GM12865 (cell line): ENCODE measurements around the gene TBC1D8.

Source experiments
- DNase-seq: peaks from one replicate; pipeline ENCODE4 v3.0.0; 2010; ENCODE audit warnings: low read depth
- H3K4me3 ChIP-seq: 2 replicates; pipeline ENCODE4 v1.5.1; 2011; ENCODE audit warnings: mild to moderate bottlenecking, low read depth, low read length, control low read depth
- TF ChIP-seq, protein P1 (sequence below): IDR thresholded peaks from 2 replicates; pipeline ENCODE4 v1.5.1; 2011; ENCODE audit warnings: low read length, control low read depth, low read depth, inconsistent platforms; ENCODE audit not compliant: insufficient read depth; ENCODE audit errors: missing control alignments

Gene TBC1D8

DNA sequence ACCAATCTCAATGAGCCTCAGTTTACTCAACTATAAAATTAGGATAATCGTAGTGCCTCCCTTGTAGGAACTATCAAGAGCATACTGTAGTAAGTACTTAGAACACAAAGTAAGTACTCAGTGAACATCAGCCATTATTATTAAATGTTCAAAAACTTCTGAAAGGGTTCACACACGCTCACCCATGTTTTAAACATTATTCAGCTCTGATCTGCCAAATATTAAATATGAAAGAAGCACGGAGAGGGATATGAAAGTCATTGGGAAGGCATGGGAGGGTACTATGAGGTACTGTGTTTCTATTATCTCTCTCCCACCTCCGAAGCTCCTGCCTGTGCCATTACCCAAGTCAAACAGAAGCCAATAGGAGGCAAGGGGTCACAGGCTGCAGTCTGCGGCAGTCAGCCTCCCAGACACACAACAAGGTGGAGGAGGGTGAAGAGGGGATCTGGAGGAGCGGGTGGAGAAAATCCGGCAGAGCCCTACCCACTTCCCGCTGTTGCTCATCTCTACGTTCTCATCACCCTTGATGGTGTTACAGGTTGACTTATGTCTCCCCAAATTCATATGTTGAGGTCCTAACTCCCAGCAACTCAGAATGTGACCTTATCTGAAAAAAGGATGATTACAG is 2.0 kb upstream of the TBC1D8 start:
- no peak overlapping the region for H3K4me3 ChIP-seq
- no peak for DNase-seq
- TF ChIP-seq, protein P1, sequence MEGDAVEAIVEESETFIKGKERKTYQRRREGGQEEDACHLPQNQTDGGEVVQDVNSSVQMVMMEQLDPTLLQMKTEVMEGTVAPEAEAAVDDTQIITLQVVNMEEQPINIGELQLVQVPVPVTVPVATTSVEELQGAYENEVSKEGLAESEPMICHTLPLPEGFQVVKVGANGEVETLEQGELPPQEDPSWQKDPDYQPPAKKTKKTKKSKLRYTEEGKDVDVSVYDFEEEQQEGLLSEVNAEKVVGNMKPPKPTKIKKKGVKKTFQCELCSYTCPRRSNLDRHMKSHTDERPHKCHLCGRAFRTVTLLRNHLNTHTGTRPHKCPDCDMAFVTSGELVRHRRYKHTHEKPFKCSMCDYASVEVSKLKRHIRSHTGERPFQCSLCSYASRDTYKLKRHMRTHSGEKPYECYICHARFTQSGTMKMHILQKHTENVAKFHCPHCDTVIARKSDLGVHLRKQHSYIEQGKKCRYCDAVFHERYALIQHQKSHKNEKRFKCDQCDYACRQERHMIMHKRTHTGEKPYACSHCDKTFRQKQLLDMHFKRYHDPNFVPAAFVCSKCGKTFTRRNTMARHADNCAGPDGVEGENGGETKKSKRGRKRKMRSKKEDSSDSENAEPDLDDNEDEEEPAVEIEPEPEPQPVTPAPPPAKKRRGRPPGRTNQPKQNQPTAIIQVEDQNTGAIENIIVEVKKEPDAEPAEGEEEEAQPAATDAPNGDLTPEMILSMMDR = no peak

GRCh38 chr2:101152272-101153076 is 1.3 kb upstream of the TBC1D8 start:
- TF ChIP-seq, protein P1 = peak; percentile 97
- peak; percentile 90 for DNase-seq
- peak overlapping the region; percentile 66 for H3K4me3 ChIP-seq

DNA sequence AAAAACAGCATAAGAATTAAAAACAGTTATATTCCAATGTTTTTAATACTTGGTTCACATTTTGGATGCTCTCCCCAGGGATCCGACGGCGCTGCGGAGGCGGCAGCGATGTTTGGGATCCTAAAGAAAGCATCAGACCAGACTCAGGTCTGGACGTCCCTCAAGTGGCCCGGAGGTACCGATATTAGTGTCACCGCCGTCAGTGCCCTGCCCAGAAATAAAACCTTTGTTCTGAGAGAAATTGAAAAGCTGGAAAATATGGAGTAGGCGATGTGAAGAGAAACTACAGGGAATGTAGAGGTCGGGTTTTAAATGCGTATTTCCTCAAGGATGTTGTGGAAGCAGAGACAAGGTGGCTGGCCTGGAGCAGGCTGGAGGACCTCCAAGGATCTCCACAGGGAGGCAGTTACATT is 683 bp upstream of the TBC1D8 start:
- TF ChIP-seq, protein P1 = no peak
- peak; percentile 18 for DNase-seq

GRCh38 chr2:101150306-101151145 is 656 bp downstream of the TBC1D8 start:
- TF ChIP-seq, protein P1 = no peak
- peak; percentile 49 for DNase-seq
- peak overlapping the region; percentile 76 for H3K4me3 ChIP-seq

More for the DNA sequence above, 683 bp upstream of the TBC1D8 start:
- peak overlapping the region; percentile 66 for H3K4me3 ChIP-seq

DNA sequence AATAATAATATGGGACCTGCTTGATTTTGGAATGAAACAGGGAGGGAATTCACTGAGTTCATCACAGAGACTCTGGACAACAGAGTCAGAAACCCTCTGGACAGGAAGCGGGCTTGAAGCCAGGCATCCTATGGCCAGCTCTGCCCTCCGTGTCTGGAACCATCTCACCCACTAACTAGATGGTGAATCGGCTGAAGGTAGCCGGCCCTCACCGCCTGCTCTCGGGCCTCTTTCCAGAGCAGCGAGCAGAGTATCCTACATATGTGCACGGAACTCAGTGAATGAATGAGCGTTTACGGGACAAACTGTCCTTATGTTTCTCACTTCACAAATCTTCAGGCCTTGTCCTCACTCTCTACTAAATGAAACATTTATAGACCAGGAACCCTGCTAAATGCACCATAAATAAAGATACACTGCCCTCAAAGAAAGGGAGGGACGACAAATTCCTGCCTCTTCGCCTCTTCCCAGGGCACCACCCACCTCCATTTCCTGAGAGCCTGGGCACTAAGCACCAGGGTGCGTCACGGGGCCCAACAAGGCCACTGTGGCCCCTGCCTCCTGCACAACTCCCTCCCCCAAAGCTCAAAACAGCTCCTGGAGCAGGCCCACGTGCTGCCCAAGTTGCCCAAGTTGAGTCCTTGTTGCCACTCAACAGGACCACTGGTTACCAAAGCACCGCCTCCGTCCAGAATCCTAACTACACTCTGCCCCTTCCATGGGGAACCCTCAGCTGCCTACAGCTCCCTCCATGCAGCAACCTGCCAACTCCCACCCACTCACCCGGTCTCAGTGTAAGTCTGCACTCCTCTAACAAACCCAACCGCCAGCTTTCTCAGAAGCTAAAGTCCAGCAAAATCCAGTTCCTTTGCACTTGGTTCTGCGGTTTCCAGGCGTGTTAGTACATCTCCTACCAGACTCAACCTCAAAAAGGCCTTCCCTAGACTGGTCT is 1.7 kb downstream of the TBC1D8 start:
- TF ChIP-seq, protein P1 = no peak
- DNase-seq = no peak
- peak overlapping the region; percentile 76 for H3K4me3 ChIP-seq

DNA sequence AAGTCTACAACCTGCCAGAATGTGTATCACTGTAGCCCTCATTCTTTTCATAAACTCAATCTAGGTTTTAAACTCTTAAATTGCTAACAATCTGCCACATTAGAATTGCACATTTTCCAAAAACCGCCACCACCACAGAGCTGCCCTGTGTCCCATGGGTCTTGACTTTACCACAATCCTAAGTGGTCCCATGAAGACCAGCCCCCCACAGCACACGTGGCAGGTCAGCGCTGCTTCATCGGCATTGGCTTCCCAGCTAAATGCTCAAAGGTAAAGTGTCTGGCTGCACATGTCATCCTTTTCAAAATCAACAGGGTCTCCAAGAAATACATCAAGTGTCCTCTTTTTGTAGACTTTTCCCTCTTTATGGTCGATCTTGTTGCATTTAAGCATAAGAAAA is 2.4 kb downstream of the TBC1D8 start:
- no peak overlapping the region for H3K4me3 ChIP-seq
- DNase-seq = no peak
- TF ChIP-seq, protein P1 = no peak
